ENCODE measurements around the gene PLCG1.

DNA sequence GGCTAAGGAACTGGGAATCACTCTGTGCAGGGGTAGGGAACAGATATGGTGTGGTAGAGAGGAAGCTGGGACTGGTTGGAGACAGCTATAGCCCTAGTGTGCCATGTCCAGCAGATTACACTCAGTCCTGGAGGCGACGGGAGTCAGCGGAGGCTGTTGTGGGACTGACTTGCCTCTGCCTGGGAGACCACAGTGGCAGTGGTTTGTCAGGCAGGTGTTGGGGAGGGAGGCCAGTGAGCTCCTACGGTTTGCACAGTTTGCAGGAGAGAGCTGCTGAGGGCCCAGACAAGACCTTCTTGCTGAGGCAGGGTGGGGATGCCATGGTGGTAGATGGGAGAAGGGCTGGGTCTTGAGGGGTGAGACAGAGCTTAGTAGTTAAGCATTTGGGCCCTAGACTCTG, 4.9 kb downstream of the PLCG1 start:
- TF ChIP-seq JUND (IDR thresholded peaks at IDR 0.05): no peak
- TF ChIP-seq, protein P1, sequence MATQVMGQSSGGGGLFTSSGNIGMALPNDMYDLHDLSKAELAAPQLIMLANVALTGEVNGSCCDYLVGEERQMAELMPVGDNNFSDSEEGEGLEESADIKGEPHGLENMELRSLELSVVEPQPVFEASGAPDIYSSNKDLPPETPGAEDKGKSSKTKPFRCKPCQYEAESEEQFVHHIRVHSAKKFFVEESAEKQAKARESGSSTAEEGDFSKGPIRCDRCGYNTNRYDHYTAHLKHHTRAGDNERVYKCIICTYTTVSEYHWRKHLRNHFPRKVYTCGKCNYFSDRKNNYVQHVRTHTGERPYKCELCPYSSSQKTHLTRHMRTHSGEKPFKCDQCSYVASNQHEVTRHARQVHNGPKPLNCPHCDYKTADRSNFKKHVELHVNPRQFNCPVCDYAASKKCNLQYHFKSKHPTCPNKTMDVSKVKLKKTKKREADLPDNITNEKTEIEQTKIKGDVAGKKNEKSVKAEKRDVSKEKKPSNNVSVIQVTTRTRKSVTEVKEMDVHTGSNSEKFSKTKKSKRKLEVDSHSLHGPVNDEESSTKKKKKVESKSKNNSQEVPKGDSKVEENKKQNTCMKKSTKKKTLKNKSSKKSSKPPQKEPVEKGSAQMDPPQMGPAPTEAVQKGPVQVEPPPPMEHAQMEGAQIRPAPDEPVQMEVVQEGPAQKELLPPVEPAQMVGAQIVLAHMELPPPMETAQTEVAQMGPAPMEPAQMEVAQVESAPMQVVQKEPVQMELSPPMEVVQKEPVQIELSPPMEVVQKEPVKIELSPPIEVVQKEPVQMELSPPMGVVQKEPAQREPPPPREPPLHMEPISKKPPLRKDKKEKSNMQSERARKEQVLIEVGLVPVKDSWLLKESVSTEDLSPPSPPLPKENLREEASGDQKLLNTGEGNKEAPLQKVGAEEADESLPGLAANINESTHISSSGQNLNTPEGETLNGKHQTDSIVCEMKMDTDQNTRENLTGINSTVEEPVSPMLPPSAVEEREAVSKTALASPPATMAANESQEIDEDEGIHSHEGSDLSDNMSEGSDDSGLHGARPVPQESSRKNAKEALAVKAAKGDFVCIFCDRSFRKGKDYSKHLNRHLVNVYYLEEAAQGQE (IDR thresholded peaks at IDR 0.05): no peak

Measured in liver (tissue), 2 donors.